NCI-H2196 (cell line): ENCODE data around the gene ROR1.

Experiments
- DNase-seq: peaks from one replicate; lab custom pipeline; 2025; ENCODE audit not compliant: unreplicated experiment; lab: John Stamatoyannopoulos, UW

The ROR1 gene

GRCh38 chr1:63928186-63929105 lies 154.6 kb downstream of the ROR1 start:
- DNase-seq, result no peak

GRCh38 chr1:63929106-63929478 lies 155.3 kb downstream of the ROR1 start:
- no peak for DNase-seq

- no peak for DNase-seq
These were observed 157.7 kb downstream of the ROR1 start for GRCh38 chr1:63931468-63931867.

GRCh38 chr1:63934697-63935096 lies 160.9 kb downstream of the ROR1 start:
- DNase-seq, result no peak

- DNase-seq, result peak; percentile 18
These were observed 161.3 kb downstream of the ROR1 start for GRCh38 chr1:63935143-63935542.

- DNase-seq, result no peak
These were observed 161.7 kb downstream of the ROR1 start for GRCh38 chr1:63935553-63935952.

GRCh38 chr1:63936276-63936675 lies 162.5 kb downstream of the ROR1 start:
- DNase-seq, result no peak

GRCh38 chr1:63936801-63937200 lies 163.0 kb downstream of the ROR1 start:
- DNase-seq, result no peak

- DNase-seq, result no peak
These were observed 163.7 kb downstream of the ROR1 start for GRCh38 chr1:63937461-63938022.

- no peak for DNase-seq
These were observed 166.6 kb downstream of the ROR1 start for GRCh38 chr1:63940440-63940839.

GRCh38 chr1:63943393-63943792 lies 169.6 kb downstream of the ROR1 start:
- DNase-seq, result no peak

GRCh38 chr1:63945943-63946342 lies 172.1 kb downstream of the ROR1 start:
- DNase-seq, result no peak

GRCh38 chr1:63946866-63947491 lies 173.2 kb downstream of the ROR1 start:
- DNase-seq, result no peak

- no peak for DNase-seq
These were observed 174.1 kb downstream of the ROR1 start for GRCh38 chr1:63947904-63948303.

GRCh38 chr1:63950023-63950422 lies 176.2 kb downstream of the ROR1 start:
- DNase-seq, result no peak

- DNase-seq, result no peak
These were observed 177.5 kb downstream of the ROR1 start for GRCh38 chr1:63951059-63951946.

GRCh38 chr1:63954187-63954586 lies 180.4 kb downstream of the ROR1 start:
- DNase-seq, result no peak

GRCh38 chr1:63955370-63956145 lies 181.7 kb downstream of the ROR1 start:
- no peak for DNase-seq

GRCh38 chr1:63958556-63958955 lies 184.7 kb downstream of the ROR1 start:
- no peak for DNase-seq

GRCh38 chr1:63960326-63960725 lies 186.5 kb downstream of the ROR1 start:
- DNase-seq, result no peak
